Parathyroid adenoma (tissue), 2 donors: ENCODE measurements around the gene DDX10.

Source experiments
- H2AFZ ChIP-seq: fragments of 300-600 bp; sonication (generic); one replicate; pipeline ENCODE4 v1.7.0; 2017; ENCODE audit warnings: antibody characterized with exemption, mild to moderate bottlenecking
- H3K27ac ChIP-seq: fragments of 300-600 bp; sonication (generic); one replicate; pipeline ENCODE4 v1.7.0; 2017
- H3K27me3 ChIP-seq: fragments of 300-600 bp; sonication (generic); one replicate; pipeline ENCODE4 v1.7.0; 2017; ENCODE audit warnings: low read length; ENCODE audit not compliant: control insufficient read depth, insufficient read depth
- H3K36me3 ChIP-seq: fragments of 300-600 bp; sonication (generic); one replicate; pipeline ENCODE4 v1.7.0; 2017; ENCODE audit warnings: low read length; ENCODE audit not compliant: control insufficient read depth, insufficient read depth
- H3K4me1 ChIP-seq: fragments of 300-600 bp; sonication (generic); one replicate; pipeline ENCODE4 v1.7.0; 2017; ENCODE audit warnings: control low read depth
- H3K4me2 ChIP-seq: fragments of 300-600 bp; sonication (generic); one replicate; pipeline ENCODE4 v1.7.0; 2017; ENCODE audit warnings: low read length
- H3K4me3 ChIP-seq: fragments of 300-600 bp; sonication (generic); one replicate; pipeline ENCODE4 v1.7.0; 2017; ENCODE audit warnings: low read depth, low read length
- H3K79me2 ChIP-seq: fragments of 300-600 bp; sonication (generic); one replicate; pipeline ENCODE4 v1.7.0; 2017; ENCODE audit warnings: control low read depth
- H3K9ac ChIP-seq: fragments of 300-600 bp; sonication (generic); one replicate; pipeline ENCODE4 v1.7.0; 2017; ENCODE audit warnings: mild to moderate bottlenecking
- H3K9me3 ChIP-seq: fragments of 300-600 bp; sonication (generic); one replicate; pipeline ENCODE4 v1.7.0; 2017; ENCODE audit warnings: low read length; ENCODE audit not compliant: control insufficient read depth
- TF ChIP-seq, protein P1 (sequence below): fragments of 300-600 bp; sonication (generic); IDR thresholded peaks from one replicate; pipeline ENCODE4 v1.7.0; 2017; ENCODE audit warnings: antibody characterized with exemption, mild to moderate bottlenecking
- donor health status: primary hyperparathyroidism.

The DDX10 gene

GRCh38 chr11:108718466-108718865, 53.6 kb downstream of the DDX10 start:
- no peaks in the 10 kb centered on the region for H3K4me1 ChIP-seq
- no peak overlapping the region for H3K27ac ChIP-seq
- H3K4me2 ChIP-seq = no peak overlapping the region
- H3K27me3 ChIP-seq = no peaks in the 10 kb centered on the region
- no peak overlapping the region for H2AFZ ChIP-seq
- H3K36me3 ChIP-seq = no peaks in the 10 kb centered on the region
- no peak overlapping the region for H3K9ac ChIP-seq
- H3K4me3 ChIP-seq = no peak overlapping the region
- TF ChIP-seq, protein P1, sequence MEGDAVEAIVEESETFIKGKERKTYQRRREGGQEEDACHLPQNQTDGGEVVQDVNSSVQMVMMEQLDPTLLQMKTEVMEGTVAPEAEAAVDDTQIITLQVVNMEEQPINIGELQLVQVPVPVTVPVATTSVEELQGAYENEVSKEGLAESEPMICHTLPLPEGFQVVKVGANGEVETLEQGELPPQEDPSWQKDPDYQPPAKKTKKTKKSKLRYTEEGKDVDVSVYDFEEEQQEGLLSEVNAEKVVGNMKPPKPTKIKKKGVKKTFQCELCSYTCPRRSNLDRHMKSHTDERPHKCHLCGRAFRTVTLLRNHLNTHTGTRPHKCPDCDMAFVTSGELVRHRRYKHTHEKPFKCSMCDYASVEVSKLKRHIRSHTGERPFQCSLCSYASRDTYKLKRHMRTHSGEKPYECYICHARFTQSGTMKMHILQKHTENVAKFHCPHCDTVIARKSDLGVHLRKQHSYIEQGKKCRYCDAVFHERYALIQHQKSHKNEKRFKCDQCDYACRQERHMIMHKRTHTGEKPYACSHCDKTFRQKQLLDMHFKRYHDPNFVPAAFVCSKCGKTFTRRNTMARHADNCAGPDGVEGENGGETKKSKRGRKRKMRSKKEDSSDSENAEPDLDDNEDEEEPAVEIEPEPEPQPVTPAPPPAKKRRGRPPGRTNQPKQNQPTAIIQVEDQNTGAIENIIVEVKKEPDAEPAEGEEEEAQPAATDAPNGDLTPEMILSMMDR = no peak
- no peaks in the 10 kb centered on the region for H3K79me2 ChIP-seq
- H3K9me3 ChIP-seq = no peaks in the 10 kb centered on the region

DNA sequence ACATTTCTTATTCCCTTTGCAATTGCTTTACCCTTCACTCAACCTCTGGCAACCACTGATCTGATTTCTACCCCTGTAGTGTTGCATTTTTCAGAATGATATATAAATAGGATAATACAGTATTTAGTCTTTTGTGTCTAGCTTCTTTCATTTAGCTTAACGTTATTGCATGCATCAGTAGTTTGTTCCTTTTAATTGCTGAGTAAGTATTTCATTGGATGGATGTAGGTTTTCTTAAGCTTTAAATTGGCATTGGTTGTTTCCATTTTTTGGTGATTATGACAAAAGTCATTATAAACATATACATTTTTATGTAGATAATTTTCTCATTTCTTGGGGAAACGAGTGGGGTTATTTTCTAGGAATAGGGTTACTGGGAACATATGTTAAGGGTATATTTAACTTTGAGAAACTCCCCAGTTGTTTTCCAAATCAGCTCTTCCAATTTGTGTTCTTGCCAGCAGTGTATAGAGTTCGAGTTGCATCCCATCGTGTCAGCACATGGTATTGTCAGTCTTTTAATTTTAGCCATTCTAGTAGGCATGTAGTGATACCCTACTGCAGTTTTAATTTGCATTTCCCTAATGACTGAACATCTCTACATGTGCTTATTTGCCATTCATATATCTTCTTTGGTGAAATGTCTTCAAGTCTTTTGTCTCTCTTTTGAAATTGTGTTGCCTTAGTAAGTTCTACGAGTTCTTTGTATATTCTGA, 60.3 kb downstream of the DDX10 start:
- H3K4me1 ChIP-seq = no peaks in the 10 kb centered on the region
- H3K27me3 ChIP-seq = no peaks in the 10 kb centered on the region
- no peak overlapping the region for H3K4me3 ChIP-seq
- TF ChIP-seq, protein P1 = no peak
- no peak overlapping the region for H3K4me2 ChIP-seq
- no peak overlapping the region for H2AFZ ChIP-seq
- no peaks in the 10 kb centered on the region for H3K36me3 ChIP-seq
- no peaks in the 10 kb centered on the region for H3K79me2 ChIP-seq
- H3K27ac ChIP-seq = no peak overlapping the region
- H3K9me3 ChIP-seq = no peaks in the 10 kb centered on the region
- no peak overlapping the region for H3K9ac ChIP-seq

GRCh38 chr11:108726077-108726800, 61.4 kb downstream of the DDX10 start:
- Histone ChIP-seq H3K27me3 (no peaks in the 10 kb centered on the region), H3K4me1 (no peaks in the 10 kb centered on the region), H3K36me3 (no peaks in the 10 kb centered on the region), H3K27ac (no peak overlapping the region), H3K9me3 (no peaks in the 10 kb centered on the region), H3K4me2 (no peak overlapping the region), H2AFZ (no peak overlapping the region), H3K4me3 (no peak overlapping the region), H3K9ac (no peak overlapping the region), H3K79me2 (no peaks in the 10 kb centered on the region)
- TF ChIP-seq, protein P1 = no peak

DNA sequence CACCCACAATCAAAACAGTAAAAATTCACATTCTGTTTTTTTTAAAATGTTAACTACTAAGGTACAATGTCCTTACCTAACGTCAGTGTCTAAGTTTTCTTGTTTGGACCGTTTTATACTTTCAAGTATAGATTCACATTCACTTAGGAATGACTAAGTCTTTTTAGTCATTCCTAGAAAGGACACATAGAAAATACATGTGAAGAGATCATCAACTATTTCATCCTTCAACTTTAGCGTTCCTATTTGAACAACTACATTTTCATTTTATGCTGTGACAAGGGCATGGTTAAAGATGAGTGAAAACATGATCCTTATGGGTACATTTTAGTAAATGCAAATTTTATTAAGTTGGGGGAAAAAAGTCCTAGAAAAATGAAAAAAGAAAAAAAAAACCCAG, 62.8 kb downstream of the DDX10 start:
- Histone ChIP-seq H3K4me3 (no peak overlapping the region), H3K9me3 (no peaks in the 10 kb centered on the region), H3K36me3 (no peaks in the 10 kb centered on the region), H2AFZ (no peak overlapping the region), H3K4me1 (no peaks in the 10 kb centered on the region), H3K27ac (no peak overlapping the region), H3K9ac (no peak overlapping the region), H3K4me2 (no peak overlapping the region), H3K79me2 (no peaks in the 10 kb centered on the region), H3K27me3 (no peaks in the 10 kb centered on the region)
- TF ChIP-seq, protein P1 = no peak
